GM18909 (cell line): ENCODE data around the gene KCTD16.

Experiments used
- ATAC-seq: cut with Tn5 transposase; IDR thresholded peaks from one replicate; pipeline ENCODE4 v1.9.1; 2021; ENCODE audit warnings: mild to moderate bottlenecking; ENCODE audit not compliant: unreplicated experiment, poor library complexity

The KCTD16 gene

DNA sequence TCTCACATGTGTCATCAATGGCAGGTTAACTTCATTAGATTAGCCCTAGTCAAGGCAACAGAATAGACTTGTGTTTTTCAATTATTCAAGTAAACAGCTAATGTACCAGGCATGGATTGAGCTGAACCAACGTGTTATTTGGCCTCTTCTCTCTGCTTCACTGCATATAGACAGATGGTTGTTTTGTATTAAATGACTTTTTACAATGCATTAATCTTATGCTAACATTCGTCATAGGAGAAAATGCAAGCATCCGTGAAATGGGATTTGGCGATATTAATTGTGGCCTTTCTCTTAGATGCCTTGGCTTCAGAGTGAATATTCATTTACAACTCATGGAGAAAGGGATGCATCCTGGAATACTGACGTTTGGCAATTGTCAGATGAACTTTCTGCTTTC lies 208.0 kb downstream of the KCTD16 start:
- no peak for ATAC-seq

DNA sequence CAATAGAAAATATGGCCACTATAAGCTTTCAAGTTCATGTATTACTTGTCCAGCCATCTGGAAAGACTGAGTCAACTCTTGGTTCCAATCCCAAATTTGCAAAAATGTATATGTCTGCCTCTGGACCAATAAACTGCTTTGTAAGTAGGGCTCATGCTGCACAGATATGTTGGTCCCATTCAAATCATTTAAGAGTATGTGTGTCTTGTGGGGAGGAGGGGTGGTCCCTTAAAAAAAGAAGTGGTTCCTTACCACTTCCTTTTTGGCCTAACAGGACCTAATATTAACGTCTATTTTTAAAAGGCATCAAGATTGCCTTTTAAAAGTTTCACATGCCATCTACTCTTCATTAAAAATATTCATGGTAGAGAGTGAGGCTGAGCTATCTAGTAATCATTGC lies 214.9 kb downstream of the KCTD16 start:
- no peak for ATAC-seq

- no peak for ATAC-seq
Measured at GRCh38 chr5:144386315-144386714, 215.6 kb downstream of the KCTD16 start.

DNA sequence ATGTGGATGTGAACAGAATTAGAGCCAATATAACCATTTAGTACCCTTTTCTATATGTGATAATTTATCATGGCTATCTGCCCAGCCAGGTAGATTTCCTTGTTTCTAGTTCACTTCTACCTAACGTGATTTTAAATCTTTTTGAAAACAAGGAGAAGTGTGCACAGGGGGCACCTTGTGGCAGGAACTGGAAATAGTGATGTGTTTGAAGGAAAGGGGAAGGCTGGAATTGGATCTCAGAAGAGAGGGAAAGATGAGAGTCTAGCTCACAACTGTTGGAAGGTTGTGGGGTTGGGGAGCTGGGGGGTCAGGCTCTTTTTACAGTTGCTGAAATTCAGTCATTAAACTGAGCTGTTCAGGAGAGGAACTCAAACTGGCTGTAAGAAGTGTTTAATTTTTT lies 219.5 kb downstream of the KCTD16 start:
- no peak for ATAC-seq

DNA sequence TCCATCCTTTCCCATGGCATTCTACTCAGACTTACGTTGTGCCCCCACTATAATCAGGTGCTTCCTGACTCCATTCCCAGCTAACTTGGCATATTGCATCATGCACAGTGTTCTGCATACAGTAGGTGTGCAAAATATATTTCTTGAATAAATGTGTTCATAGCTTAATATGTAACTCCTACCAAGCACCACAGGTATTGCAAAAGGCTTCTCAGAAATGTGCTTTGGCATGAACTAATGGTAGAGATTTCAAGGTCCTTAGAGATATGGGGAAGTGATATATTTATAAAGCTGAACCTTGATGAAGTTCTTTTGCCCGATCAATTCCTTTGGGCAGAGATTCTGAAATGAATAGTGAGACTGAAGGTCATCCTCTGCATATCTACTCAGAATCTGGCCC lies 220.4 kb downstream of the KCTD16 start:
- ATAC-seq: no peak

GRCh38 chr5:144393641-144394435 lies 223.2 kb downstream of the KCTD16 start:
- no peak for ATAC-seq

DNA sequence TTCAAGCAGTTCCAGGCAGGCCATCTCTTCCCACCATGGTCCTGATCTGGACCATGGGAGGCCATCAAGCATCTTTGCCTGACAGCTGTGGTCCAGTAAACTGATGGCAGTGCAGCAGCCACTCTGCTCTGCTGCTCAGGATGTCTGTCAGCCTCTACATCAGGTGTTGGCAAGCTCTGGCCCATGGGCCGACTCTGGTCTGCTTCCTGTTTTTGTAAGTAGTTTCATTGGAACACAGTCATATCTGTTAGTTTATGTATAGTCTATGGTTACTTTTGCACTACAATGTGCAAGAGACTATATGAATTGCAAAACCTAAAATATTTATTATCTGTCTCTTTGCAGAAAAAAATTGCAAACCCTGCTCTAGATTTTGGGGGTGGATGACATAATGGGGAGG lies 225.0 kb downstream of the KCTD16 start:
- ATAC-seq: peak; percentile 59

DNA sequence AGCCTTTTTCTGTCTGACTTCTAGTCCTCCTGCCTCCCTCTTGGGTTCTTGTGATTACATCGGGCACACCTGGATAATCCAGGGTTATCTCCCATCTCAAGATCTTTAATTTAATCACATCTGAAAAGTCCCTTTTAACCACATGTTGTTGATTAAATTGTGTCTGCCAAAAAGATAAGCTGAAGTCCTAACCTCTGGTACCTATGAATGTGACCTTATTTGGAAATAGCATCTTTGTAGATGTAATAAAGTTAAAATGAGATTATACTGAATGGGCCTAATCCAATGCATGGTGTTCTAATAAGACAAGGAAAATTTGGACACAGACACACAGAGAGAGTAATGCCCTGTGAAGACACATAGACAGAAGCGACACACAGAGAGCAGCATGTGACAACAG lies 232.4 kb downstream of the KCTD16 start:
- ATAC-seq: no peak

DNA sequence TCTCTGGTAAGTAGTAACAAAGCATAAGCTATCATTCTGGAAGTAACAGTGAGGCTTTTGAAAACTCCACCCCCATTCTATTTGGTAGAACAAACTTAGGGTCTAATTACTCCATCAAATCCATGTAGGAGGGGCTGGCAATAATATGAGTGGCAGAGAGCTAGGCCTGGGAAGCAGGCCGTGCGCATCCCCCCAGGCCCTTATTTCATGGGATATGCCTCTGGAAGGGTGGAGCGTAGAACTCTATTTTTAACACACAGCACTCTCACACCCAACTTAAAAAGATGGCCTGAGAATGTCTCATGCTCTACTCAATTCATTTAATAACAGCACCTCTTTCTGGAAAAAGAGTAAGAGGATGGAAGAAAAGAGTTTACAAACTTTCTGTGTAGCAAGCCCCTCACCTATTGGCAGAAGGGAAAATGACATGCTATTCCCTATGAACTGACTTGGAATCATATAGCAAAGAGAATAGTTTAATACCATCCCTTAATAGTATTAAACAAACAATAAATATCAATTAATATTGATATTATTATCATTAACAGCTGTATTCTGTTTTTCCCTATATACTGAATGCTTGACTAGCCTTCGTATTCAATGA lies 233.2 kb downstream of the KCTD16 start:
- no peak for ATAC-seq

DNA sequence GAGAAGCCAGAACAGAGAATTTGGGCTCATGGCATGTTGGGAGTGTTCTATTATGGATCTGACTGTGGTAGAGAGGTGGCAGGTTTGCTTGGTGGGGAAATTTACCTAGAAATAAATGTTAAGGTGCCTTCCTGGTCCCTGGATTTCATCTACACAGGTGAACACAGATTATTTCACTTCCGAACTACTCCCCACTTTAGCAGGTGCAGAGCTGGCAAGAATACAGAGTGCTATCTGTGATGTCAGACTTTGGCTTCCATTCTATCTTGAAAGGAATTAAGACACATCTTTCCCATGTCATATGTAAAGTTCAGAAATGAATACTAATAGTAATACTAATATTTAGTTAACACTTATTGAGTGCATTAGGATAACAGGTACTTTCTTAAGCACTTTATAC lies 234.0 kb downstream of the KCTD16 start:
- no peak for ATAC-seq

DNA sequence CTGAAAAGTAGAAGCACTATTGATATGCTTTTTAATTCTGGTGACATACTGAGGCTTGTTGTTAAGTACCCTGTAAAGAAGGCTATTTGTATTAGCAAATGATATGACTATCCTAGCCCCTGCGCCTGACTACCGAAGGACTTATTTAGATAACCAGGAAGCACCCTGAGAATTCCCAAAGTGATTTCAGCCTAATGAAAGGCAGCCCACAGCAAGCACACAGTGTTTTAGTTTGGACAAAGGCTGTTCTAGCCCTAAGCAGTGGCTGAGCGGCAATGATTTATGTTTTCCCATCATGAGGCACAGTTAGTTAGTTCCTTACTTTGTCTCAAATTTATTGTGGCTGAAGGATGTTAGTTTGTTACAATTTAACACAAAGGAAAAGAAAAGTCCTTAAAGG lies 235.3 kb downstream of the KCTD16 start:
- no peak for ATAC-seq

- no peak for ATAC-seq
Measured at GRCh38 chr5:144406442-144406841, 235.8 kb downstream of the KCTD16 start.

DNA sequence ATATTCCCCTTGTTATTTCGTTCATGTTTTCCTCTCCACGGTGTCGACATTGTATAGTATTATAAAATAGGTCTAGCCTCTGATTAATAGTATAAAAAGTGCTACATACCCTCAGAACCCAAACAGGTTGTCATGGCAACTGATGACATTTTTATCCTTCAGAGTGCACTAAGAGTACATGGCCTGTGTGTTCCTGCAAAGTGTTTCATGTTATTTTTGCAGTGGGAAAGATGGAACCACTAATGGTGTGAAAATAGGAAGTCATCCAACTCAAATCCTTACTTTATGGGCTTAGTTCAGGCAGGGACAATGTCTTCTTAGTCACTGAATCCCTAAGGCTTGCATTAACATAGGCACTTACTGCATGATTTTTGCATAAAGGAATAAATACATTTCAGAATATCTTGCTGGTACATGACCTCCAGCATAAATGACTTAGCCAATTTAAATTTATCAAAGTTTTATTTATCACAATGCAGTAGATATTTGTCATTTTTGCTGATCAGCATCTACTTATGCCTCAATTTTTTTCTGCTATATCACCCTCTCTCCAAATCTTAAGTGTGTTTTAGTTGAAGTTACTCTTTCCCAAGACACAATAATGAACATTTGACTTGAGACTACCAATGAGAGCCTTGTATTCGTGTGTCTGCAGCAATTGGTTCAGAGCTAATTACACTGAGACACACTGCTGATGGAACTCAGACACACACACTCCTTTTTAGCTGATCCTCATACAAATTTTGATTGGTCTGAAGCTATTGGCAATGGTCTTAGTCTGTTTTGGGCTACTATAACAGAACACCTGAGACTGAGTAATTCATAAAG lies 243.7 kb downstream of the KCTD16 start:
- ATAC-seq: no peak

- no peak for ATAC-seq
Measured at GRCh38 chr5:144416196-144416595, 245.5 kb downstream of the KCTD16 start.

DNA sequence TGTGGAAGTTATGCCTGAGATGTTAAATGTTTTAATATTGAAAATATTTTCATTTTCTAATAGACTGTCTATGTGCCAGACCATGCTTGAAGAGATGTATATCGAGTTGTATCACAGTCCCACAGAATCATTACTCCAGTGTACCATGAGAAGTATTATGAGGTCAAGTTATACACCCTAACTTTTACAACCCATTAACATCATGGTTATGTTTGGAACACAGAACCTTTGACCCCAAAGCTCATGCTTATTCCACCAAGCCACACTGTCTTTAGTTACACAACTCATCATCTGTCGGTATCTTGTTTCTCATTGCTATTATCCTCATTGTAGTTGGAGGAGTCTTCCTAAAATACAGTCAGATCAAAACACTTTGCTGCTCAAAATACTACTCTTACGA lies 248.0 kb downstream of the KCTD16 start:
- ATAC-seq: no peak

DNA sequence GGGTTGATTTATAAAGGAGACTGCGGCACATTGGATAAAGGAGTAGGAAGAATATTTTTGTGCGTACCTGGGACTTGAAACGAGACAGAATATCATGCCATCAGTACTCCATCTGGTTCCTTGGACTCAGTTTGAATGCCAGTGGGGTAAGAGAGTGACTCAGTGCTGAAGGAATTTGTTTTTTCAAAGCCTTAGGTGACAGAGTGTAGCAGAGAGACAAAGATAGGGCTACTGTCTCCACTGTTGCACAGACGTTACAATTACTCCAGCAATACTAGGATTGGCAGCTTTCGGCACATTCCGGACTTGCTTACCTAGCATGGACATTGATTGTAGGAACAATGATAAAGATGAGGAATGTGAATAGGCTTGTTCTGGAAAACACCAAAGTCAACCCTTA lies 250.7 kb downstream of the KCTD16 start:
- no peak for ATAC-seq

GRCh38 chr5:144422018-144422727 lies 251.5 kb downstream of the KCTD16 start:
- ATAC-seq: no peak

DNA sequence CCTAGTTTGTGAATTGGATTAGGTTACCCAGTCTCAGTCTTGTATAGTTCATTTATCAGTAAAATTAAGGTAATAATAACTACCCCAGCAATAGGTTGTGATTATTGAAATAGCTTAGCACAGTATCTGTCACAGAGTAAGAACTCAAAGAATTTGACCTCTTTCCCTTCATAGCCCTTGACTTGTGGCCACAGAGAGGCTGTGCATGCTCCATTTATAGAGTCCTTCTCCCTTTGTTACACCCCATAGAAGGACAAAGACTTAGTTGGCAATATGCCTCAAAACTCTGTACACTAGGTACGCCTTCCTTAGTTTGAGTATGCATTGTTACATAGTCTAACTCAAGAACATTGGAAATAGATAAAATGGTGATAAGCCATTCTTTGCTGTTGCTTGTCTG lies 257.2 kb downstream of the KCTD16 start:
- ATAC-seq: no peak

GRCh38 chr5:144428326-144428725 lies 257.7 kb downstream of the KCTD16 start:
- ATAC-seq: no peak

DNA sequence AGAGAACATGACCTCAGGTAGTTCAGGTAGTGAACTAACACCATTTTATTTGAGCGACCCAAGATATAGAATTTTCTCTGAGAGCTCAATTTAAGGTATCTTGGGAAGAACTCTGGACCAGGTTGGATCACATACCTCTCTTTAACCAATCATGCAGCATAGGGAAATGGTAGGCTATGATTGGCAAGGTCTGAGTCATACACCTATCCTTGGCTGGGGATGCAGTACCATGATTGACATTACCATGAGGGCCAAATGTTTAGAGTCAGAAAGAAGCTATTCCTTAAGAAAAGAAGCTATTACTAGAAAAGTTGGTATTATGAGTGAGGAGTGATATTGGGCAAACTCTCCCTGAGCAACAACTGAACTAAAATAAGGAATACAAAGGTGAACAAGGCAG lies 258.7 kb downstream of the KCTD16 start:
- no peak for ATAC-seq

- no peak for ATAC-seq
Measured at GRCh38 chr5:144429905-144430304, 259.2 kb downstream of the KCTD16 start.
